OCI-LY7 (cell line): ENCODE results near the gene NFATC1. TPM values are rescaled to one million over a fixed set of nuclear protein-coding genes. Genes with fewer than 3 reads are reported as not detected.

Experiments used
- BruUV-seq: library from RNA; stranded (reverse); fragments of 400-500 nt; replicated peaks from 2 replicates; lab custom pipeline; 2021; lab: Mats Ljungman, UMichigan
- CTCF ChIA-PET: fragments of 300-600 bp; sonication (Branson Sonifier 250); formaldehyde crosslinking; loops from one replicate; lab custom pipeline; 2022; ENCODE audit warnings: antibody characterized with exemption; ENCODE audit not compliant: unreplicated experiment; lab: Charles Lee
- POLR2A ChIA-PET: fragments of 300-600 bp; sonication (Branson Sonifier 250); formaldehyde crosslinking; loops from one replicate; lab custom pipeline; 2022; ENCODE audit warnings: antibody characterized with exemption; lab: Charles Lee
- DNase-seq: peaks from one replicate; pipeline ENCODE4 v3.0.0-alpha.2; 2015; ENCODE audit warnings: low spot score
- H2AFZ ChIP-seq: fragments of 200-600 bp; sonication (generic), shearing (Covaris generic); 2 replicates; pipeline ENCODE4 v1.6.1; 2014; ENCODE audit warnings: mild to moderate bottlenecking, antibody characterized with exemption, low read length, moderate library complexity
- H3K27ac ChIP-seq: fragments of 200-600 bp; sonication (generic); 2 replicates; pipeline ENCODE4 v1.5.1; 2014; ENCODE audit warnings: mixed run types, low read depth, mild to moderate bottlenecking, moderate library complexity, low read length, inconsistent platforms; ENCODE audit not compliant: poor library complexity, severe bottlenecking
- H3K36me3 ChIP-seq: fragments of 200-600 bp; sonication (generic); 2 replicates; pipeline ENCODE4 v1.6.1; 2014; ENCODE audit warnings: mild to moderate bottlenecking, antibody characterized with exemption, low read length, moderate library complexity, mixed read lengths; ENCODE audit not compliant: insufficient read depth
- H3K4me1 ChIP-seq: fragments of 200-600 bp; sonication (generic); 2 replicates; pipeline ENCODE4 v1.5.1; 2014; ENCODE audit warnings: mild to moderate bottlenecking, low read length; ENCODE audit not compliant: insufficient read depth, poor library complexity, severe bottlenecking
- H3K4me2 ChIP-seq: fragments of 200-600 bp; sonication (generic); 2 replicates; pipeline ENCODE4 v1.6.1; 2014; ENCODE audit warnings: mild to moderate bottlenecking, low read length
- H3K4me3 ChIP-seq: fragments of 200-600 bp; sonication (generic); 2 replicates; pipeline ENCODE4 v1.5.1; 2014; ENCODE audit warnings: mild to moderate bottlenecking, low read depth, low read length; ENCODE audit not compliant: poor library complexity, severe bottlenecking
- H3K79me2 ChIP-seq: fragments of 200-600 bp; sonication (generic); 2 replicates; pipeline ENCODE4 v1.6.1; 2016; ENCODE audit warnings: low read depth, mild to moderate bottlenecking, low read length, moderate library complexity, mixed read lengths; ENCODE audit not compliant: insufficient read depth
- H3K9me2 ChIP-seq: fragments of 200-600 bp; sonication (generic); 2 replicates; pipeline ENCODE4 v1.6.1; 2016; ENCODE audit warnings: mild to moderate bottlenecking, low read length, mixed read lengths; ENCODE audit not compliant: insufficient read depth
- H3K9me3 ChIP-seq: fragments of 200-600 bp; sonication (generic); 2 replicates; pipeline ENCODE4 v1.6.1; 2014; ENCODE audit warnings: mild to moderate bottlenecking, mixed run types, low read length, mixed read lengths
- H4K20me1 ChIP-seq: fragments of 200-600 bp; sonication (generic); 2 replicates; pipeline ENCODE4 v1.6.1; 2014; ENCODE audit warnings: mild to moderate bottlenecking, antibody characterized with exemption, low read length, moderate library complexity, mixed read lengths; ENCODE audit not compliant: insufficient read depth
- CTCF ChIP-seq: fragments of 200-600 bp; sonication (generic); conservative IDR thresholded peaks from 2 replicates; pipeline ENCODE4 v1.5.1; 2014; ENCODE audit warnings: mild to moderate bottlenecking, antibody characterized with exemption, low read length, moderate library complexity, mixed read lengths
- EZH2phosphoT487 ChIP-seq: fragments of 200-600 bp; sonication (generic); IDR thresholded peaks from 2 replicates; pipeline ENCODE4 v1.6.1; 2018; ENCODE audit warnings: low read depth, borderline replicate concordance, mild to moderate bottlenecking, mixed run types, antibody characterized with exemption, low read length, moderate library complexity, mixed read lengths
- intact Hi-C: fragments of 100-400 bp; cut with micrococcal nuclease; formaldehyde crosslinking; loops from one replicate; pipeline ENCODE4 v1.10.0; 2022; ENCODE audit not compliant: unreplicated experiment
- total RNA-seq, 2 experiments: library from RNA; depleted of rRNA in 1 of 2; stranded (reverse); fragments of >200 nt in 1 of 2; shearing (Covaris generic) in 1 of 2; gene quantifications; 2 replicates each; pipeline ENCODE4 v1.2.3, GENCODE V29; 2014 to 2022

The NFATC1 gene
- total RNA-seq, 2 experiments from 2014 or later: 23.6 to 50.4 TPM

DNA sequence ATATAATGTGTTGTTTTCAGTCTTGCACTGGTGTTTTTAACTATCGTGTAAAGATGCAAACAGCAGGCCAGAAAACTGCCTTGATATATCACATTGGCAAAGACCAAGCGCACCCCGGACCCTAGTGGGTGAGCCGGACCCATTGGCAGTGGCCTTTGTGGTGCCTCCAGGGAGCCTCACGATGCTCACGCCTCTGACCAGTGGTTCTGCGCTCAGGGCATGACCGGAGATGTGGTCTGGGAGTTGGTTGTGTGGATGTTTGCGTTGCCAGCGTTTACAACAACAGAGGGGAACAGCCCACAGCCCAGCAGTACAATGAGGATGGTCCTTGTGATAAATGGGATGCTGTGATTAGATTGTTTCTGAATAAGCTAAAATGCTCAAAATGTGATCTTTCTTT is 32.6 kb downstream of the NFATC1 start:
- no peak for DNase-seq
- ChIA-PET CTCF (no interaction called here), POLR2A (no interaction called here)
- Histone ChIP-seq H4K20me1 (no peaks in the 10 kb centered on the region), H3K4me1 (no peaks in the 10 kb centered on the region), H3K36me3 (peaks cover 12% of the 10 kb centered on the region), H3K9me2 (no peaks in the 10 kb centered on the region), H2AFZ (no peak overlapping the region), H3K27ac (no peak overlapping the region), H3K4me3 (no peak overlapping the region), H3K4me2 (no peak overlapping the region), H3K9me3 (no peaks in the 10 kb centered on the region), H3K79me2 (peaks cover 4% of the 10 kb centered on the region; the same call in 1 of the 2 replicates)
- no TSS peak for BruUV-seq
- TF ChIP-seq CTCF: no peak
- TF ChIP-seq EZH2phosphoT487: no peak
- intact Hi-C loops: no loop called here

- no peaks in the 10 kb centered on the region for H3K9me3 ChIP-seq
- no peak overlapping the region for H3K4me2 ChIP-seq
- no peak for DNase-seq
- H3K4me1 ChIP-seq: peaks cover 6% of the 10 kb centered on the region
- H2AFZ ChIP-seq: no peak overlapping the region
- peaks cover 4% of the 10 kb centered on the region; the same call in 1 of the 2 replicates for H3K79me2 ChIP-seq
- ChIA-PET CTCF (no interaction called here), POLR2A (no interaction called here)
- no peak for TF ChIP-seq CTCF
- no peak for TF ChIP-seq EZH2phosphoT487
- intact Hi-C loops: no loop called here
- peaks cover 22% of the 10 kb centered on the region for H3K36me3 ChIP-seq
- H4K20me1 ChIP-seq: no peaks in the 10 kb centered on the region
- no peaks in the 10 kb centered on the region for H3K9me2 ChIP-seq
- BruUV-seq: no TSS peak
- H3K4me3 ChIP-seq: no peak overlapping the region
- H3K27ac ChIP-seq: no peak overlapping the region
Observed at GRCh38 chr18:79429381-79429780, 33.7 kb downstream of the NFATC1 start.

GRCh38 chr18:79429785-79430281 is 34.1 kb downstream of the NFATC1 start:
- Histone ChIP-seq H4K20me1 (no peaks in the 10 kb centered on the region), H3K27ac (no peak overlapping the region), H2AFZ (no peak overlapping the region), H3K4me1 (peaks cover 11% of the 10 kb centered on the region), H3K4me3 (no peak overlapping the region), H3K9me2 (no peaks in the 10 kb centered on the region), H3K4me2 (no peak overlapping the region), H3K9me3 (no peaks in the 10 kb centered on the region), H3K36me3 (peaks cover 26% of the 10 kb centered on the region), H3K79me2 (peaks cover 4% of the 10 kb centered on the region; the same call in 1 of the 2 replicates)
- BruUV-seq: no TSS peak
- intact Hi-C loops: no loop called here
- TF ChIP-seq EZH2phosphoT487 (no peak), CTCF (no peak)
- POLR2A ChIA-PET: no interaction called here
- CTCF ChIA-PET: no interaction called here
- no peak for DNase-seq
